Measurements from ENCODE around the gene PHF23.

Gene PHF23

DNA sequence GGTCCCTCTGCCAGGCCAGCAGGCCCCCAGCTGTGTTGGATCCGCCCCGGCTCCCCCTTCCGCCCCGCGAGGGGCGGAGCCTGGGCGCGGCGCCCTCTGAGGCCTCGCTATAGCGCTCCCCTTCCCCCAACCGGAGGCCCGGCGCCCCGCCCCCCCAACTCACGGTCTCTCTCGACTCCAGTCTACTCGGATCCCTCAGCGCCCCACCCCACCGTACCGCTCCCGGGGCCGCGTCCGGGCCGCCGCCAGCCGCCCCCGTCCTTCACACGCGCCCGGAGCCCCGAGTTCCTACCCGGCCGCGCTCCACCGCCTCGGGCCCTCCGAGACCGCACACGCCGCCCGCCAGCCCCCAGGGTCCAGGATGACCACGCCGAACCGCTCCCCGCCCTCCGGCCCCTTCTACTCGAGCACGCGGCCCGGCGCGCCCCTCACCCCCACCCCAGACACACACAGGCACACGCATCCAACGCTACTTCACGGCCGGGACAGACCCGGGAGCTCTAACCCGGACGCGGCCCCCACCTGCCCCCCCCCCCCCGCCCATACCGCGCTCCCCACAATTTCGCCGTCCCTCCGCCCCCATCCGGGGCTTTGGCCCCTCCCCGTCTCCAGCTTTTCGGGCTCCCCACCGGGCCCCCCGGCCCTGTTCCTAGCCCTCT, 1.4 kb downstream of the PHF23 start:
- DNase-seq: no peak

DNA sequence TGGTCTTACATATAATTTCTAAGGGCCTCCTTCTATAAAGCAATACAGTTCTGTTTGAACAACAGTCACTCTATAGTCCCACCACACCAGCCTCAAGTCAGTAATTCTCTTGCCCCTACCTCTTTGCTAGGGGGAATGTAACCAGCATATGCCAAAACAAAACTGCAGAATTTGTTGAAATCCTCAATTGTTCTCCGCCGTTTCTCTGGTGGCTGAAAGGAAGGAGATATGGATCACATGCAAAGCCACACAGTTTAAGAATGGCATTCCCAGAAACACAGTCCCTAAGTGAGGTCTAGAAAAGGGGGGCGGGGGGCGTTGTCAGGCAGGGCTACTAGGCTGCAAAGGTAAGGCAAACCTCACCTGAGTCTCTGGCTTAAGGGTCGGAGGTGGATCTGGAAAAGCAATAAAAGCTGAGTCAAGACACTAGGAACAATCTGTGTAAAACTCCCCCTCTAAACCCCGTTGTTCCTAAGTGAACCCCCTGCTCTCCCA, 1.9 kb downstream of the PHF23 start:
- no peak for DNase-seq

DNA sequence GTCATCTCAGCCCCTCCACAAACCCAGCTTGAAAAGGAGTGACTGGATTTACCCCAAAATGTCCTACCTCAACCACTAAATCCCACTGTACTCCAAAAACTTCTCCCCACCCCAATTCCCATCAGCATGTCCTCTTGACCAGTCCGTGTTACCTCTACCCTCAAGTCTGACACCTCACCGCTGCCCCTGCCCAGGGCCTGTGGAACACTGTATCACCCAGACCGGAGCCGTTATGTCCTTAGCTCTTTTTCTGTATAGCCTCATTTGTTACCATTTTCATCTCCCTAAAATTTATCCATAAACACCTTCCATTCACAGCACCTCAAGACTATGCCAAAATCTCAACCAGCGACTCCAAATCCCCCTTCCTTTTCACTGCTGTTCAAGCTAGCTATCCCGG, 2.4 kb downstream of the PHF23 start:
- no peak for DNase-seq

DNA sequence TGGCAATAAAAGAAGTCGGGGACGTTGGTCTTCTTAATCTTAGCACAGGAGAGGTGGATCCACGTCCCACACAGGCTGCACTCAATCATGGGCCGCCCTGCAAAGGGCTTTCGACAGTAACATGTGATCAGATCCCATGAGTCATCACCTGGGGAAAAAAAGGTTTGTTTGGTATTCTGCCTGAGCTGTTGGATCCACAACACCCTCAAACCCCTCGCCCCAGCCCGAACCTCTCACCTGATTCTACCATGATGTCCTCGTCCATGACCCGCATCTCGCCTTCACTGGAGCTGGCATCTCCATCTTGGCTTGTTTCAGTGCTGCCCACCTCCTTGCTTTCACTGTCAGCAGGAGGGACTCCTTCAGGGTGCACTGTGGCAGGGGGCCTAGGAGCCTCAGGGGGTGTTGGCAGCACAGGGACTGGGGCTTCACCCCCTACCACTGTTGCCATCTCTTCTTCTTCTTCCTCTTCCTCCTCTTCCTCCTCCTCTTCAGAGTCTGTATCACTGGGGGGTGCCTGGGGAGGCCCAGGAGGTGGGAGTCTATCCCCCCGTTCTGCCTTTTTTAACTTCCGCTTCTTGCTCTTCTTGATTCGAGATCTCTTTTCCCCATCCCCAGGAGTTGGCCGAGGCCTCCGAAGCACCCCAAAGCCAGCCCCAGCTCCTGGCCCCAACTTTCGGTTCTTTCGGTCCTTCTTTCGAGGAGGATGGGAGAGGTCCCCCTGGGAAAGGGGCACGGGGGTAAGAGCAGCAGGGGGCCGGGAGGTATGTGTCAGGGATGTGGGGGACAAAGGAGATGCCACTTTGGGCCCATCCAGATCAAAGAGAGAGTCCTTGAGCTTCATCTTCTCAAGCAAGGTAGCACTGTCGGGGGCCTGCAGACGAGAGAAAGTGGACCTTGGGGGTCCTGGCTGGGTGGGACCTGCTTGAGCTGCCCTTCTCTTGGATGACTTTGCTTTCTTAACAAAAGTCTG, 3.3 kb downstream of the PHF23 start:
- no peak for DNase-seq

DNA sequence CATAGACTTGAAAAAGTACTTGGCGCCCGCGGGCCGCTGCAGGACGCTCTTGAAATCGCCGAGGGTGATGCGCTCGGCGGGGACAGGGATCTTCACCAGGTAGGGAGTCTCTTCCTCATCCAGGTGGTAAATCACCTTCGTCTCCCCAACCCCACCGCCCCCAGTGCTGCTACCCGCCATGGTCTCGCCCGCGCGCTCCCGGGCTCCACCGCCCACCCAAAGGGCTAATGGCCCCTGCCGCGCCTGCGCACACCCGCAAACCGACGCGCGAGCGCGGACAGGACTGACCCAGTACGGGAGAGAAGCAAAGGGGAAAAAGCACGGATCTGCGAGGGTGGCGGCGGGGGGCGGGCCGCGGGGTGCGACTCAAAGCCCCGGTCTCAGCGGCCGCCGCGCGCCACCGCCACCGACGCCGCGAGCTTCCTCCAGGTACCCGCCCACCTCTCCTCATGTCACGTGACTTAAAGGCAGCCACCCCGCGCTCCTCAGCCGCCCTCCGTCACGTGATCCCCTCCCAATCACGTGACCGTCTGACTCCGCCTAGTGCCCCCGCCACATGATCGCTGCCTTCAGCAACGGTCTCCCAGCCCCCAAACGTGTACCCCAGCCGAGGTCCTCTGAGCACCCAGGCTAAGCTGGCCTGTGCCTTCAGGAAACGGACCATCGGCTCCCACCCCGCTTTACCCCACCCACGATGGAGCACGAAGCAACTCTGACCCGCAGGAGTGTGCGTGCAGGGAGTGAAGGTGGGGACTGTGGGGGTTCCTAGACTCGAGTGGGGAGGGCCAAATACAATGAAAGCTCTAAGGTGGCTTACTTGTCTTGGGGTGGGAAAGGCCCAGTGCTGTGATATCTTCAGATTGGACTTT, 4.9 kb downstream of the PHF23 start, which contains the start of gene DVL2:
TSS of gene DVL2 (minus strand) at position 435 of the 869 bp plus-strand sequence. CDS start at position 180, 255 bp downstream.
- peak; percentile 72 for DNase-seq

DNA sequence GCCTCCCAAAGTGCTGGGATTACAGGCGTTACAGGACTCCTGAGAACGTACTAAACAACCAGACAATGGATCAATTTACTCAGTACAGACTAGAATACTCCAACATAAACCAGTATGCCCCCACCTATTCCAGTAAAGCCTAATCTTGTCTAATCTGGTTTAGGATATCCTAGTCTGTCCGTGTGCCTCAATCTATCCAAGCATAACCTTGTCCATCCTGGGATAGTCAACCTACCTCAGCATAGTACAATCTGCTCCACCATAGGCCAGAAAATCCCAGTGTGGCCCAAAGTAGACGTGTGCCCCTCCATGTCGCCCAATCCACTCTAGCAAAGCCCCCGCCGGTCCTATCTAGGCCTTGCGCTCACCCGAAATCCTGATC, 5.6 kb downstream of the PHF23 start:
- DNase-seq: no peak

DNA sequence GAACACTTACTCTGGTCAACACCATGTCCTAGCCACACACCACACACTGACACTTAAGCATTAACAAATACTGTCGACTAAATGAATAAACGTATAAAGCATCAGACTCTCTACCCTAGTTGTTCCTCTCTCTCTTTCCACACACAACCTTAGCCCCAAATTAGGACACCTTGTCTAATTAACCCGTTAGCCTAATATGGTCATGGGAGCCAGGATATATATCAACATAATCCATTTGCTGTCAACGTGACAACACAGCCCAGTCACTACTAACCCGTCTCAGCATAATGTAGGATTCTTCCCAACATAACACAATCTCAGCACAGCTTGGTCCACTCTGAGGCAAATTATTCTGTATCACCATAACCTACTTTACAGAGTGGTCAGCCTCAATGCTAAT, 7.1 kb downstream of the PHF23 start:
- DNase-seq: no peak

DNA sequence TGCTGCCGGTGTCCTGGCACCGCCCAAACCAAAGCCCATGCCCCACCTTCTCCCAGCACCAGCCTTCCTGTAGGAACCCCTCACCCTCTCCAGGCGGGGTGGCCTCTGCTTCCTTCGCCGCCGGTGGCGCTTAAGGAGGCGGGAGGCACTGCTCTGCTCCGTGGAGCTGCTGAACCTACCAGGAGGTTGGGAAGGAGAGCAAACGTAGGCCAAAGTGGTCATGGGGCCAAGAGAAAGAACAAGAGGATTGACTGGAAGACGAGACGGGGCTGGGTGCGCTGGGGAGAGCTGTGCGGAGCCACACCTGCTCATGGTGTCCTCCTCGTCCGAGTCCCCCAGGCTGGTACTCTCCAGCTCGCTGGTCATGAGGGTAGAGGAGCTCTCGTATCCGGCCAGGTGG, 9.8 kb downstream of the PHF23 start:
- no peak for DNase-seq

DNA sequence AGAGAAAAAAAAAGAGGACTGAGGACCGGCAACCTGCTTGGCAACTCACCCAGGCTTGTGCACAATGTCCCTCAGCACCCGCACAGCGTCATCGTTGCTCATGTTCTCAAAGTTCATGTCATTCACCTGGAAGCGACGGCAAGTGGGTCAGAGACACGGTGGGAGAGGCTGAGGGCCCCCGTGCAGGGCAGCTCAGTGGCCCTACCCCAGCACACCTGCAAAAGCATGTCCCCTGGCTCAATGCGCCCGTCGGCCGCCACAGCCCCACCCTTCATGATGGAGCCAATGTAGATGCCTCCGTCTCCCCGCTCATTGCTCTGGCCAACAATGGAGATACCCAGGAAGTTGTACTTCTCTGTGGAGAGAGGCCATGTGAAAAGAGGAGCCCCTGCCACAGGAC, 10.3 kb downstream of the PHF23 start:
- no peak for DNase-seq

DNA sequence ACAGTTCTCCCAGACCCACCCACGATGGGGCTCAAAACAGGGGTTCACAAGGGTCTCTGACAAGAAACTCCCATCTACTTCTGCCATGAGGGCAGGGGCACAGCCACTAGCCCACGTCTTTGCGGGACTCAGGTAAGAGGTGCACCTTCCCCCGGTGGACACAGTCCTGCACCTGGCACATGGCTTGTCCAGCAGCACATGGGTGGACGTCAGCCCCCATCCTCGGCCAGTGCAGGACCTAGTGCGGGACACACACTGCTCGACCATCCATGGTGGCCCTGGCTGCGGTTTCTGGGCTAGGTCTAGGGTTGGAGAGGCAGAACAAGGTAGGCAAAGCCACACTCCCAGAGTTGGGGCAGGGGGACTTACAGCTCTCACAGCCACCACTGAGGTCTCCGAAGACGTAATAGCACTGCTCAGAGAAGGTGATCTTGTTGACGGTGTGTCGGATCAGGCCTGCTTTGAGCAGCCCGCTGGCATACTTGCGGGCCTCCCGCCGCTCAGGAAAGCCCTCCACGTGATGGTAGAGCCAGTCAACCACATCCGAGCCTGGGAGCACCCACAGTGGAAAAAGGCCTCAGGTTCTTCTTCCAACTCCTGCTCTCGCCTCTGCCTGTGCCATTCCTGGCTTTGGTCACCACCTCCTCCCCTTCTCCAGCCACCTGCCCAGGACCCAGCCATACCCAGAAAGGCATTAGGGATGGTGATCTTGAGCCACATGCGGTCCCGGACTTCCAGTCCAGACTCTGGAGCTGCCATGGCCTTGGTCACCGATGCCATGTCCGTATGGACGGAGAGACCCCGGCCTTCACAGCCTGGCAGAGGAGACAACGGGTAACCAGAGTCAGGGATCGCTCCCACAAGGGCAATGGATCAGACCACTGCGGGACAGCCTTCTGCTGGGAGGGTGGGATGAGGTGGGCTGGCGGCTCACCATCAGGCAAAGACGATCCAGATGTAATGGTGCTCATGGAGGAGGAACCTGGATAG, 12.2 kb downstream of the PHF23 start:
- no peak for DNase-seq

DNA sequence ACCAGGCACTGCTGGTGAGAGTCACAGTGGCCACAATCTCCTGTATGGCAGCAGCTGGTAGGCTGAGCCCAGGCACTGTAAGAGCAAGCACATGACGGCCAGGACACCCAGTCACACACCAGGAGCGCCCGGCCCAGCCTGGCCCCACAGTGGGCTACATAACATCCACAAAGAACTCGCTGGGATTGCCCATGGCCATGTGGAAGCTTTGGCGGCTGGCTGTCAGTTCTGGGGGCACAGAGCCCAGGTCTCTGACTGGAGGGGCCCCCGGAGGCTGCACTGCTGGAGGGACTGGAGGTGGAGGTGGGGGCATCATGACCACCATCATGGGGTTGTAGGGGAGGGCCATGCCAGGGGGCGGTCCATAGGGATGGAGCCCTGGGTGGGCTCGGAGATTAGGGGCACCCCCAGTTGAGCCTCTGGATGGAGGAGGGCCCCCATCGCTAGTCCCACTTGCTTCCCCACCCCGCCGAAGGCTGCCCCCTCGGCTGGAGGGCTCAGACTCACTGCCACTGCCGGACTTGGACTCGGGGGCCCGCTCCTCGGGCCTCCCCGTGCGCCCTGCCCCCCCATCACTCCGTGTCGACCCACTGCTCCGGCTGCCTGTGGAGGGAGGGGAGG, 13.4 kb downstream of the PHF23 start:
- no peak for DNase-seq

DNA sequence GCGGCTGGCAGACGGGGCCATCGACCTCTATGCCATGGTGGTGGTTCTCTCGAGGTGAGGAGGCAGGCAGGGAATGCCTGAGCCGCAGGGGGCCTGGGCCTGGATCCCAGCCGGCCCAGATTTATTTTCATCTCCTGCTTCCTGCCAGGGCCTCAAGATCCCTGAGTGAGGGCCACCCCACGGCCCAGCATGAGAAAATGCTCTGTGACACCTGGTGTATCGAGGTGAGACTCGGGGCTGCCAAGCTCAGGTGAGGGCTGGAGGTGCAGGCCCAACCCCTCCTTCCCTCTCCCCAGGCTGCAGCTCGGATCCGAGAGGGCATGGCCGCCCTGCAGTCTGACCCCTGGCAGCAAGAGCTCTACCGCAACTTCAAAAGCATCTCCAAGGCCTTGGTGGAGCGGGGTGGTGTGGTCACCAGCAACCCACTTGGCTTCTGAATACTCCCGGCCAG, 14.6 kb downstream of the PHF23 start:
- DNase-seq: no peak

DNA sequence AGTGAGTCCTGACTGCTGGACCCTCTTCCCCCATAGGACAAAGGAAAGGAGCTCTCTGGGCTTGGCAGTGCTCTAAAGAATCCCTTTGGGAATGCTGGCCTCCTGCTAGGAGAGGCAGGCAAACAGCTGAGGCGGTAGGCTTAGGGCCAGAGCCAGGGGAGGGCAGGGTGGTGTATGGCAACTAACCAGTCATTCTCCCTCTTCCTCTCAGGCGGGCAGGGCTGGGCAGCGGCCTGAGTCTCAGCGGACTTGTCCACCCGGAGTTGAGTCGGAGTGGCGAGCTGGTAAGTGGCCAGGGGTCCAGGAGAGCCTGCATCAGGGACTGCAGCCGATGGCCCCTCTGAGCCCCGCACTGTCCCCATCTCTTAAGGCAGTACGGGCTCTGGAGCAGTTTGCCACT, 15.1 kb downstream of the PHF23 start:
- no peak for DNase-seq

DNA sequence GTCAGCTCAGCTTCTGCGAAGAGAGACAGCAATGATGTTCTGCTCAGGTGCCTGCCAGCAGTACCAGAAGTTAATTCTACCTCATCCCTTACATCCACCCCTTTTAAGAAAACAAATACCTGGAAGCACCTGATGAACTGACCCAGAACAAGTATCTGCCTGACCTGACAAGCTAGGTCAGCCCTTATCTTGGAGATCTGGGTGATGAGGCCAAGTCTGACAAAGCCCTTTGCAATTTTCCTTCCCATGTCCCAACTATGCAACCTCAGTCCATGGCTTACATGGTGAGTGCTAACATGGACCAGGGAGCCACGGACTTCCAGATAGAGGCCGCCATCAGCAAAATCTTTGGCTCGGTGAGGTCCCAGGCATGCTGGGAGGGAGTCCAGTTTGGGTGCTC, 15.9 kb downstream of the PHF23 start:
- DNase-seq: no peak

DNA sequence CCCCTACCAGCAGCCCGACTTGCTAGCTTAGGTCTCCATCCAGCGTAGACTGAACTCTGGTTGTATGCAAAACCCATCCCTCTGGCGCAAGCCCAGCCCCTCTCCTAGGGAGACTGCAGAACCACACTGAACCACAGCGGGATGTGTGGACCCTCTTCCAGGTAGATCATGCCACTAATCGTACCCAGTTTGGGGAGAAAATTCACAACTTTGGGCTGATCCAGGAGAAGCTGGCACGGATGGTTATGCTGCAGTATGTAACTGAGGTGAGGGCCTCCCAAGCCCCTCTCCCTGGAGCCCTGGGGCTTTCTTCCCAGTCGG, 16.3 kb downstream of the PHF23 start:
- no peak for DNase-seq

DNA sequence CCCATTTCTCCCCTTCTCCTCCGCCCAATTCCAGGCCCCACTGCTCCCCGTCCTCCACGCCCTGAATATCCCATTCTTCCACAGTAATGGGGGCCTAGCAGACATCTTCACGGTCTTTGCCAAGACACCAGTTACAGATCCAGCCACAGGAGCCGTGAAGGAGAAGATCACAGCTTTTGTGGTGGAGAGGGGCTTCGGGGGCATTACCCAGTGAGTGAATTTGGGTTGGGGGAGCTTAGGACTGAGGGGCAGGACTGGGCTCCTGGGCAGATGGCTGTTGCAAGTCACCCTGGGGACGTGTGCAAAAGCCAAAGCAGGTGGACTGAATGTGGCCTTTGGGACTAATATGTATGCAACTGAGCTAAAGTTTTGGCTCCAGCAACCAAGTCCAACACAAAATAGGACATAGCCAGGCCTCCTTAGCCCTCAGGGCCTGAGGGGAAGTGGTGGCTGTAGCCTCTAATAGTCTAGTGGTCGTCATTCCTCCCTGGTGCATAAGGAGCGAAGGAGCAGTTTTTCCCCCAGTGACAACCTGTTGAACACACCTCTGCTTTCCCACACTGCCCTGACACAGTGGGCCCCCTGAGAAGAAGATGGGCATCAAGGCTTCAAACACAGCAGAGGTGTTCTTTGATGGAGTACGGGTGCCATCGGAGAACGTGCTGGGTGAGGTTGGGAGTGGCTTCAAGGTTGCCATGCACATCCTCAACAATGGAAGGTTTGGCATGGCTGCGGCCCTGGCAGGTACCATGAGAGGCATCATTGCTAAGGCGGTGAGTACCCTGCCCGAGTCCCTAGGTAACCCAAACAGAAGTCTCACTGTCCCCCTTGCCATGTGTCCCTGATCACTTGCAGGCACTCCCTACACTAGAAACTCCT, 16.9 kb downstream of the PHF23 start:
- no peak for DNase-seq

DNA sequence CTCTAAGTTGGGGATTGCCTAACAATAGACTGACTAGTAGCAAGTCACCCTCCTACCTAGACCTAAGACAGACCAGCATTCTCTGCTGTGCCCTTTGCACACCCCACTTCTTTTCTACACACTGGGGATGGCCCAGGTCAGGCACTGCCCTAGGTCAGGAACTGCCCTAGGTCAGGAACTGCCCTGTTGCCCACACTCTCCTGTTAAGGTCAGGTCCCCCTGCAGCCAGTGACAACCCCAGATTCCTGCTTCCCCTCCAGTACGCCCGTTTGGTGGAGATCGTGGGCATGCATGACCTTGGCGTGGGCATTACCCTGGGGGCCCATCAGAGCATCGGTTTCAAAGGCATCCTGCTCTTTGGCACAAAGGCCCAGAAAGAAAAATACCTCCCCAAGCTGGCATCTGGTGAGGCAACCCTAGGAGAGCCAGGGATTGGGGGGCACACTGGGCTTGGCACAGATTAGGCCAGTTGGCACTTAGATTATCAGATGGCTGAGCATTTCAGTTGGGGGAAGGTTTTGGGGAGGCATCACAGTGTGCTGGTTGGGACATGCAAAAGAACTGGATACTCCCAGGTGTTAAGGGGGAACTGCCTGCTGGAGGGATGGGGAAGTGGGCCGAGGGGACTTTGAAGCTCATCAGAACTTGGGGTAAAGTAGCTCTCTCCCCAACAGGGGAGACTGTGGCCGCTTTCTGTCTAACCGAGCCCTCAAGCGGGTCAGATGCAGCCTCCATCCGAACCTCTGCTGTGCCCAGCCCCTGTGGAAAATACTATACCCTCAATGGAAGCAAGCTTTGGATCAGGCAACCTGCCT, 17.8 kb downstream of the PHF23 start:
- DNase-seq: no peak

DNA sequence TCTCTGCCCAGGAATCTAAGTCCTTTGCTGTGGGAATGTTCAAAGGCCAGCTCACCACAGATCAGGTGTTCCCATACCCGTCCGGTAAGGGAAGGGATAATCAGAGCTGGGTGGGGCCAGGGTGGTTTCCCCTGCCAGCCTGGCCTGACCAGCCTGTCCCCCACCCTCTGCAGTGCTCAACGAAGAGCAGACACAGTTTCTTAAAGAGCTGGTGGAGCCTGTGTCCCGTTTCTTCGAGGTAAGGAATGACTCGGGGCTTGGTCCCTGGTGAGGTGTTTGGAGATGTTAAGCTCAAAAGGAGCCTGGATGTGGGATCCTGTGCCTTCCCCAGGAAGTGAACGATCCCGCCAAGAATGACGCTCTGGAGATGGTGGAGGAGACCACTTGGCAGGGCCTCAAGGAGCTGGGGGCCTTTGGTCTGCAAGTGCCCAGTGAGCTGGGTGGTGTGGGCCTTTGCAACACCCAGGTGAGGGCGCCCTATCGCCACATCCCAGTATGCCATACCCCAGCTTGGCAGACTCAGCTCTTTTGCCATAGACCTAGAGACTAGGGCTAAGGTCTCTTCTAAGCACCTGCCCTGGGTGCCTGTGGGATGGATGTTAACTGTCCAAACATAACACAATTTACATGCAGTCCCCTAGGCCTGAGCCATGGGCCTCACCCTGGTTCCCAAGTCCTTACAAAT, 18.5 kb downstream of the PHF23 start:
- no peak for DNase-seq

Measured in SIG-M5 (cell line).